ENCODE data around the gene CAND2. TPM values are rescaled to one million over a fixed set of nuclear protein-coding genes. Genes with fewer than 3 reads are reported as not detected.

The CAND2 gene
- total RNA-seq, 2 donors from 2014 or later: 1.2 to 1.6 TPM

DNA sequence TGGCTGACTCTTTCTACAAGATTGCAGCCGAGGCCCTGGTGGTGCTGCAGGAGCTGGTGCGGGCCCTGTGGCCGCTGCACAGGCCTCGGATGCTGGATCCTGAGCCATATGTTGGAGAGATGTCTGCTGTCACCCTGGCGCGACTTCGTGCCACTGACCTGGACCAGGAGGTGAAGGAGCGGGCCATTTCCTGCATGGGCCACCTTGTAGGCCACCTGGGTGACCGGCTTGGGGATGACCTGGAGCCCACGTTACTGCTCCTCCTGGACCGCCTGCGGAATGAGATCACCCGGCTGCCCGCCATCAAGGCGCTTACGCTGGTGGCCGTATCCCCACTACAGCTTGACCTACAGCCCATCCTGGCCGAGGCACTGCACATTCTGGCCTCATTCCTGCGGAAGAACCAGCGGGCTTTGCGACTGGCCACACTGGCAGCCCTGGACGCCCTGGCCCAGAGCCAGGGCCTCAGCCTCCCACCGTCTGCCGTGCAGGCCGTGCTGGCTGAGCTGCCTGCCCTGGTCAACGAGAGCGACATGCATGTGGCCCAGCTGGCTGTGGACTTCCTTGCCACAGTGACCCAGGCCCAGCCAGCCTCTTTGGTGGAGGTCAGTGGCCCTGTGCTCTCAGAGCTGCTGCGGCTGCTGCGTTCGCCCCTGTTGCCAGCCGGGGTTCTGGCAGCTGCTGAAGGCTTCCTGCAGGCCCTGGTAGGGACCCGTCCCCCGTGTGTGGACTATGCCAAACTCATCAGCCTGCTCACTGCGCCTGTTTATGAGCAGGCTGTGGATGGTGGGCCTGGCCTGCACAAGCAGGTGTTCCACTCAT is 20.3 kb downstream of the CAND2 start:
- no peak overlapping the region for H3K4me3 Mint-ChIP-seq

DNA sequence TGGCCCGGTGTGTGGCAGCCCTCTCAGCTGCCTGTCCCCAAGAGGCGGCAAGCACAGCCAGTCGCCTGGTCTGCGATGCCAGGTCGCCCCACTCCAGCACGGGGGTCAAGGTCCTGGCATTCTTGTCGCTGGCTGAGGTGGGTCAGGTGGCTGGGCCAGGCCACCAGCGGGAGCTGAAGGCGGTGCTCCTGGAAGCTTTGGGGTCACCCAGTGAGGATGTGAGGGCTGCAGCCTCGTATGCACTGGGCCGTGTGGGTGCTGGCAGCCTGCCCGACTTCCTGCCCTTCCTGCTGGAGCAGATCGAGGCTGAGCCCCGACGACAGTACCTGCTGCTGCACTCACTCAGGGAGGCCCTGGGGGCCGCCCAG is 20.8 kb downstream of the CAND2 start:
- ATAC-seq (no peak), DNase-seq (no peak)
- no peaks in the 10 kb centered on the region for H3K9me3 ChIP-seq (ENCODE audit: control insufficient read depth, low read length, poor library complexity, severe bottlenecking)
- no peaks in the 10 kb centered on the region for H3K27me3 Mint-ChIP-seq
- no peaks in the 10 kb centered on the region for H3K36me3 Mint-ChIP-seq (ENCODE audit: low read depth)
- no peak overlapping the region for H3K27ac Mint-ChIP-seq
- H3K4me3 Mint-ChIP-seq: no peak overlapping the region
- peaks cover 4% of the 10 kb centered on the region for H3K4me1 Mint-ChIP-seq

More for the DNA sequence above, 20.3 kb downstream of the CAND2 start:
- no peaks in the 10 kb centered on the region for H3K36me3 Mint-ChIP-seq (ENCODE audit: low read depth)
- DNase-seq (no peak), ATAC-seq (no peak)
- H3K27me3 Mint-ChIP-seq: no peaks in the 10 kb centered on the region
- H3K9me3 ChIP-seq (ENCODE audit: control insufficient read depth, low read length, poor library complexity, severe bottlenecking): no peaks in the 10 kb centered on the region
- H3K4me1 Mint-ChIP-seq: peaks cover 4% of the 10 kb centered on the region
- no peak overlapping the region for H3K27ac Mint-ChIP-seq

DNA sequence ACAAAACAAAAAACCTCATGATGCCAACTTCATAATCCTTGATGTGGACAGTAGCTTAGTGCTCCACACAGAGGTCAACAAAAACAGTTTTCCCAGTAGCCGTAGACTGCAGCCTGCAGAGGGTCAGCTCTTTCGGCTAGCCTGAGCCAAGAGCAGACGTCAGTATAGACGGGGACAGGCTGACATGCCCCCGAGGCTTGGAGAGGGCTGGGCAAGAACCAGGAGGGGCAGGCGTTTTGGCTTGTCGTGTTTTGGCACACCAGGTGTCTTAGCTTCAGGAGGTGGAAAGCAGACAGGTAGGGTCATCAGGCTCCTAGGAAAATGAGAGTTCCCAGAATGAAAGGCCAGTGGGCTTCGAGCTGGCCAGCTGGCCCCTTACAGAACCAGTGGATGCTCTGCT is 21.8 kb downstream of the CAND2 start:
- no peak overlapping the region for H3K4me3 Mint-ChIP-seq
- DNase-seq (no peak), ATAC-seq (no peak)
- H3K4me1 Mint-ChIP-seq: peaks cover 7% of the 10 kb centered on the region
- no peaks in the 10 kb centered on the region for H3K36me3 Mint-ChIP-seq (ENCODE audit: low read depth)
- no peak overlapping the region for H3K27ac Mint-ChIP-seq
- no peaks in the 10 kb centered on the region for H3K9me3 ChIP-seq (ENCODE audit: control insufficient read depth, low read length, poor library complexity, severe bottlenecking)
- no peaks in the 10 kb centered on the region for H3K27me3 Mint-ChIP-seq

DNA sequence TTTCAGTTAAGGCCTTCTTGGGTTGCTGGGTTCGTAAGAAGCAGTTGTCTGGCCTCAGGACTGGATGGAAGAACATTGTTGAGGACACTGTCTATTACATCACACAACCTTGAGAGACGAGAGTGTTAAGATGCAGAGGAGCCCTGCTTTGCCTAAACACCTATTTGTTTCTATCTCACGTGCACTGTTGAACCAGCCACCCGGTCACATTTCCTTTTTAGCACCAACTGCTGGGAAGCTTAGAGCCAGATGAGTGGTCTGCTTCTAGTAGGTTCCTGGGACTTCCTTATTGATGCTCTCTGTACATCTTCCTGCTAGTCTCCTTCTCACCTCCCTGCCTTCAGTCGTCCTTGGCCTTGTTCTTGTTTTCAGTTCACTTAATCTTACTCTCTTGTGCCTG is 22.3 kb downstream of the CAND2 start:
- H3K4me3 Mint-ChIP-seq: peak overlapping the region; percentile 25
- no peaks in the 10 kb centered on the region for H3K36me3 Mint-ChIP-seq (ENCODE audit: low read depth)
- peaks cover 5% of the 10 kb centered on the region for H3K4me1 Mint-ChIP-seq
- ATAC-seq (no peak), DNase-seq (no peak)
- H3K9me3 ChIP-seq (ENCODE audit: control insufficient read depth, low read length, poor library complexity, severe bottlenecking): no peaks in the 10 kb centered on the region
- H3K27ac Mint-ChIP-seq: peak overlapping the region; percentile 65
- no peaks in the 10 kb centered on the region for H3K27me3 Mint-ChIP-seq

DNA sequence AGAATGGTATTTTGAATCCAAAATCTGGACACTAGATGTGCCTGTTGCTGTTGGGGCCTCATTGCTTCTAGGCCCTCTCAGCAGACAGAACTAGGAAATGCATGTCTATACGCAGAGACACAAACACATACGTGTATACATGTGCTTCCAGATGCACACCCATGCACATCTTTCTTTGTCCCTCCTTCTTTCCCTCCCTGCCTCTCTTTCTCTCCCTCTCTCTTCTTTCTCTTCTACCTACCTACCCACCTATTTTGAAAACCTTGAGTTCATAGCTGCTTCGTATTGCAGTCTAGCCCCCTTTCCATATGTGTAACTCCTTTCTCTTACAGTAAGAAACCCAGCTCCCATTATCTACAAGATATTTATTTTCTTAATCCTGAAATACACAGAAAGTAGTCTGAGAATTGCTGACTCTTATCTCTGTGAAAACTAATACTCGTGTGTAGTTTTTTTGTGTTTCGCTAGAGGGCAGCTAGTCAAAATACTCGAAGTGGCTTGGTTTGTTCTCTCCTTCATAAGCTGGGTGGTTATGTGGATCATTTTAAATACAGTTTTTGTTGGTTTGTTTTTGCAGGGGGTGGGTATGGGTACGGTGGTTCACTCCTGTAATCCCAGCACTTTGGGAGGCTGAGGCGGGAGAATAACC is 26.4 kb downstream of the CAND2 start:
- H3K4me1 Mint-ChIP-seq: peaks cover 4% of the 10 kb centered on the region
- no peak overlapping the region for H3K27ac Mint-ChIP-seq
- H3K4me3 Mint-ChIP-seq: no peak overlapping the region
- DNase-seq (no peak), ATAC-seq (no peak)
- H3K27me3 Mint-ChIP-seq: no peaks in the 10 kb centered on the region
- H3K36me3 Mint-ChIP-seq (ENCODE audit: low read depth): no peaks in the 10 kb centered on the region
- H3K9me3 ChIP-seq (ENCODE audit: control insufficient read depth, low read length, poor library complexity, severe bottlenecking): no peaks in the 10 kb centered on the region

DNA sequence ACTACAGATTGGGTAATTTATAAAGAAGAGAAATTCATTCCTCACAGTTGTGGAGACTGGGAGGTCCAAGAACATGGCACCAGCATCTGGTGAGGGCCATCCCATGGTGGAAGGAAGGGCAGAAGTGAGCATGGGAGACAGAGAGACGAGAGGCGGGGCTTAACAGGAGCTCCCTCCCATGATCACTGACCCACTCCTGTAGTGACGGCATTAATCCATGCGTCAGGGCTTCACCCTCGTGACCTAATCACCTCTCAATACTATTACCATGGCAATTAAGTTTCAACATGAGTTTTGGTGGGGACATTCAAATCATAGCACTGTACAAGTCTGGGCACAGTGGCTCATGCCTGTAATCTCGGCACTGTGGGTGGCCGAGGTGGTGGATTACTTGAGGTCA is 27.8 kb downstream of the CAND2 start:
- no peaks in the 10 kb centered on the region for H3K36me3 Mint-ChIP-seq (ENCODE audit: low read depth)
- ATAC-seq: no peak
- no peak overlapping the region for H3K4me3 Mint-ChIP-seq
- DNase-seq: no peak
- H3K27ac Mint-ChIP-seq: no peak overlapping the region
- H3K4me1 Mint-ChIP-seq: peaks cover 2% of the 10 kb centered on the region
- no peaks in the 10 kb centered on the region for H3K27me3 Mint-ChIP-seq
- no peaks in the 10 kb centered on the region for H3K9me3 ChIP-seq (ENCODE audit: control insufficient read depth, low read length, poor library complexity, severe bottlenecking)

DNA sequence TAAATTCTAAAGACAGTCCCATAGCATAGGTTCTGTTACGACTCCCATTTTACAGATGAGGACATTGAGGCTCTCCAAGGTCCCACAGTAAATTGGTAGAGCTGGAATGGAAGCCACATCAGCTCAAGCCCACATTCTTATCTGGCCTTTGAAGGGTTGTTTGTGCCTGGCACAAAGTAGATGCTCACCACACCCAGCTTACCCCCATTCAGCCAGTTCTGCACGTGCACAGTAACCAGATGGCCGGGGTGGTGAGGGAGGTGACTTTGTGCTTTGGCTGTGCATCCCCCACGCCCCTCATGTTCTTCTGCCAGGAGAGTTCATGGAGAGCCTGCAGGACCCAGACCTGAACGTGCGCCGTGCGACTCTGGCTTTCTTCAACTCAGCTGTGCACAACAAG is 28.7 kb downstream of the CAND2 start:
- ATAC-seq (no peak), DNase-seq (no peak)
- no peaks in the 10 kb centered on the region for H3K9me3 ChIP-seq (ENCODE audit: control insufficient read depth, low read length, poor library complexity, severe bottlenecking)
- H3K27ac Mint-ChIP-seq: no peak overlapping the region
- H3K27me3 Mint-ChIP-seq: no peaks in the 10 kb centered on the region
- no peaks in the 10 kb centered on the region for H3K36me3 Mint-ChIP-seq (ENCODE audit: low read depth)
- H3K4me1 Mint-ChIP-seq: peaks cover 2% of the 10 kb centered on the region
- no peak overlapping the region for H3K4me3 Mint-ChIP-seq

DNA sequence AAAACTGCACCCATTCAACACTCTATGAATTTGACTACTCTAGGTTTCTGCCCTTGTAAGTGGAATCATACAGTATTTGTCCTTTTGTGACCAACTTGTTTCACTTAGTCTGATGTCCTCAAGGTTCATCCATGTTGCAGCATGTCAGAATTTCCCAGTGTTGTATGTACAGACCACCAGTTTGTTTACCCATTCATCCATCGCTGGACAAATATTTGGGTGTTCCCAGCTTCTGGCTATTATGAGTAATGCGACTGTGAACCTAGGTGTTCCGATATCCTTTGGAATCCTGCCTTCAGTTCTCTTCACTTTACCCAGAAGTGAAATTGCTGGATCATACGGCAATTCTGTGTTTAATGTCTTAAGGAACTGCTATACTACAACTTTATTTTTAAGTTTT is 32.3 kb downstream of the CAND2 start:
- H3K4me3 Mint-ChIP-seq: no peak overlapping the region
- DNase-seq (no peak), ATAC-seq (no peak)
- H3K4me1 Mint-ChIP-seq: peaks cover 3% of the 10 kb centered on the region
- H3K9me3 ChIP-seq (ENCODE audit: control insufficient read depth, low read length, poor library complexity, severe bottlenecking): no peaks in the 10 kb centered on the region
- H3K27ac Mint-ChIP-seq: no peak overlapping the region
- no peaks in the 10 kb centered on the region for H3K36me3 Mint-ChIP-seq (ENCODE audit: low read depth)
- no peaks in the 10 kb centered on the region for H3K27me3 Mint-ChIP-seq

DNA sequence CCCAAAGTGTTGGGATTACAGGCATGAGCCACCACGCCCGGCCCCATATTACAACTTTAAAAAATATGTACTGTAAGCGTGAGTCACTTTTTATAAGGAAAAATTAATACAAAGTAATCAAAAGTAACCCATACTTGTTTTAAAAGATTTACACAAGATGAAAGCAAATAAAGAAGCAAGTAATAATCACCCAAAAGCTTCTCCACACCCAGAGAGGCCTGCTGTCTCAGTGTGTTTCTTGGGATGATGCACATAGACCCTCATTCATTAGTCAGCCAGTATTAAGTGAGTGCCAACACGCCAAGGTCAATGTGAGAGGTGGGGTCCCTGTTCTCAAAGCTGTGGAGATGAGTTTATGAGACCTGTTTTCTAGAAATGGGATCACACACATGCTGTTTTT is 32.9 kb downstream of the CAND2 start:
- ATAC-seq (no peak), DNase-seq (no peak)
- H3K9me3 ChIP-seq (ENCODE audit: control insufficient read depth, low read length, poor library complexity, severe bottlenecking): no peaks in the 10 kb centered on the region
- Mint-ChIP-seq H3K27me3 (no peaks in the 10 kb centered on the region), H3K36me3 (ENCODE audit: low read depth) (no peaks in the 10 kb centered on the region), H3K4me3 (no peak overlapping the region), H3K27ac (no peak overlapping the region), H3K4me1 (peaks cover 5% of the 10 kb centered on the region)

DNA sequence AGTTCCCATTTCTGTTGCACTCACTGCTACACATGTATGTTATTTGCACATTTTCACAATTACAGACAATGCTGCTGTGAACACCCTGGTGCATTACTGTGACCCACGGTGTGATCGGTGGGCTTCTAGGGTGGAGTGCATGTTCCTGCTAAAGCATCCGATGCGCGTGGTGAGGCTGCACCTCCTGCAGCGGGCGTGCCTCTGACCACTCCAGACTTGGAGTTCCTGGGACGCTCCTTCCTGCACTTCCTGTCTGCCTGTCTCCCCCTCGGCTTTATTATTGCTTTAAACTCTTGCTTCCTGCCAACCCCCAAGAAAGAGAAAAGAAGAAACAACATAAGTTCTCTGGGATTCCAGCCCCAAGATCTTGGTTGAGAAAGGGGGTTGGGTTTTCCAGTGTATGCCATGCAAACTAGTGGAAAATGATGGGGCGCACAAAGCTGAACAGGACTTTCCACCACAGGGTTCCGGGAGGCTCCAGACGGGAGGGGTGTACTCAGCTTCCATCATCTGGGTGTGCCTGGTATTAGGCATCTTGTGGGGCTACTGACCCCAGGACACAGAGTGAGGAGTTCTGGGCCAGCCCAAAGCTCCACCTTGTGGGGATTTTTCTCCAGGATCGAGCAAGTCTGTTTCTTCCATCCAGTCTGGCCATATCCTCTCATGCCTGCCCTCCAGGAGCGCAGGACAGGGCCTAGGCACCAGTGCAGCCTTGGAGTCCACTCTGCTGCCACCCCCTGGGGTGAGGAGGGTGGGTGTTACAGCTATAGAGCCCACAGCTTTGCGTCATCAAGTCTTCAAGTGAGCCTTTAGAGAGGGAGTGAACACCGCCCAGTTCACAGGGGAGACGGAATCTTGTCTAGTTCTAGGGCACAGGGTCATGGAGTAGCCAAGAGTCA is 33.7 kb downstream of the CAND2 start:
- ATAC-seq (no peak), DNase-seq (no peak)
- peaks cover 5% of the 10 kb centered on the region for H3K4me1 Mint-ChIP-seq
- H3K27ac Mint-ChIP-seq: no peak overlapping the region
- H3K36me3 Mint-ChIP-seq (ENCODE audit: low read depth): no peaks in the 10 kb centered on the region
- no peaks in the 10 kb centered on the region for H3K27me3 Mint-ChIP-seq
- no peak overlapping the region for H3K4me3 Mint-ChIP-seq
- no peaks in the 10 kb centered on the region for H3K9me3 ChIP-seq (ENCODE audit: control insufficient read depth, low read length, poor library complexity, severe bottlenecking)

DNA sequence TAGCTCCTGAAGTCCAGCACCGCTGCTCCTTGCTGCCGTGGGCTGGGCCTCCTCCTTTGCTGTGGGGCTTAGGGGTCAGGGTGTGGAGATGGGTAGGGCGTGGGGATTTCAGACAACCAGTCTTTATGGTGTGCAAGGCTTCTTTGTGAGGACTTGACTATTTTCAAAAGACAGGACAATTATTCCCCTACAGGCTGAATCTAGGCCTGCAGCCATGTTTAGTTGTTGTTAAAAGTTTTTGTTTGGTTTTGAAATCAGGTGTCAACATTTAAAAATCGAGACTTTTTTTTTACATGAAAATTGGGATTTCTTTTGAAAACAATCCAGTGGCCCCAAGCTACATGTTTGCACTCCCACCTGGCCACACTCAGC is 34.3 kb downstream of the CAND2 start:
- Mint-ChIP-seq H3K4me3 (no peak overlapping the region), H3K36me3 (ENCODE audit: low read depth) (no peaks in the 10 kb centered on the region), H3K27ac (peak overlapping the region; percentile 34), H3K27me3 (no peaks in the 10 kb centered on the region), H3K4me1 (peaks cover 5% of the 10 kb centered on the region)
- H3K9me3 ChIP-seq (ENCODE audit: control insufficient read depth, low read length, poor library complexity, severe bottlenecking): no peaks in the 10 kb centered on the region
- DNase-seq (no peak), ATAC-seq (no peak)

DNA sequence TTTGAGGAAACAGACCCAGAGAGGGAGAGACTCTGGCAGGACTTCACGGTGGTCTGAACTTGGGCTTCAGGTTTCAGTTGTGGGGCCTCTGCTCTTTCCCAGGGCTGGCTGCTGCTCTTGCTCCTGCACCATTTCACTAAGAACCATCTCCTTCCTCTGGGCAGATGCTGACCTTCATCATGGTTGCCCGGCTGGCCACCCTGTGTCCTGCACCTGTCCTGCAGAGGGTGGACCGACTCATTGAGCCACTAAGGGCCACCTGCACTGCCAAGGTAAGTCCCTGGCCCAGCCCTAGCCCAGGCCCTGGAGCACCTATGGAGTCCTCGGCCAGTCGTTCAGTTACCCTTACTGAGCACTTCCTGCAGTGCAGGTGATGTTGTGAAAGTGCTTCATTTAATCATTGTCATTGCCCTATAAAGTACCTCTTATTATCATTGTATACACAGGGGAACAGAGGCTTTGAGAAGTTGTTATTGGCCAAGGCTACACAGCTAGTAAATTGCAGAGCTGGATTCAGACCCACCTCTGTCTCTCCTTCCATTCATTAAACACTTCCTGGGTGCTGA is 34.9 kb downstream of the CAND2 start:
- Mint-ChIP-seq H3K4me3 (no peak overlapping the region), H3K27ac (peak overlapping the region; percentile 34), H3K36me3 (ENCODE audit: low read depth) (no peaks in the 10 kb centered on the region), H3K4me1 (peaks cover 5% of the 10 kb centered on the region), H3K27me3 (no peaks in the 10 kb centered on the region)
- no peaks in the 10 kb centered on the region for H3K9me3 ChIP-seq (ENCODE audit: control insufficient read depth, low read length, poor library complexity, severe bottlenecking)
- no peak for ATAC-seq
- no peak for DNase-seq
